Kidney (tissue), 14 donors: Measurements from ENCODE around the gene MBNL1. TPM values are rescaled to one million over a fixed set of nuclear protein-coding genes. Genes with fewer than 3 reads are reported as not detected.

Experiments
- DNase-seq, 5 donors: peaks; one replicate each; pipeline ENCODE4 v3.0.0-alpha.2; 2013 to 2020
- FAIRE-seq: peaks from 2 replicates; lab custom pipeline; 2012; peaks lifted over from hg19 to GRCh38; lab: Jason Lieb, UNC
- H3K27ac ChIP-seq, 2 donors: one replicate each; pipeline ENCODE4 v1.7.0; 2013; ENCODE audit warnings: low read depth in 2 of 2, low read length in 2 of 2, inconsistent platforms in 1 of 2
- H3K27me3 ChIP-seq: one replicate; pipeline ENCODE4 v1.7.1; 2013; ENCODE audit warnings: low read length, inconsistent platforms; ENCODE audit not compliant: control insufficient read depth, insufficient read depth
- H3K36me3 ChIP-seq, 3 donors: one replicate each; pipeline versions ENCODE4 v1.7.0 to v1.7.1; 2013; ENCODE audit warnings: low read length in 3 of 3, control low read depth in 1 of 3, inconsistent platforms in 1 of 3; ENCODE audit not compliant: insufficient read depth in 3 of 3, control insufficient read depth in 2 of 3
- H3K4me1 ChIP-seq, 3 donors: one replicate each; pipeline versions ENCODE4 v1.7.0 to v1.7.1; 2013; ENCODE audit warnings: low read length in 3 of 3, inconsistent platforms in 1 of 3, low read depth in 1 of 3; ENCODE audit not compliant: control insufficient read depth in 2 of 3, insufficient read depth in 2 of 3
- H3K4me3 ChIP-seq, 3 donors: one replicate each; pipeline versions ENCODE4 v1.7.0 to v1.8.1; 2013; ENCODE audit warnings: low read length in 3 of 3, control low read depth in 1 of 3, inconsistent platforms in 1 of 3
- H3K9ac ChIP-seq, 3 donors: one replicate each; pipeline versions ENCODE4 v1.7.0 to v1.7.1; 2013; ENCODE audit warnings: low read length in 3 of 3, control low read depth in 1 of 3, inconsistent platforms in 1 of 3
- H3K9me3 ChIP-seq, 3 donors: one replicate each; pipeline versions ENCODE4 v1.7.0 to v1.7.1; 2013; ENCODE audit warnings: low read length in 3 of 3, control low read depth in 1 of 3, inconsistent platforms in 1 of 3; ENCODE audit not compliant: control insufficient read depth in 2 of 3, insufficient read depth in 1 of 3
- intact Hi-C: fragments of 100-400 bp; cut with DNase I; formaldehyde crosslinking; loops from one replicate; pipeline ENCODE4 v1.11.1; 2022
- polyA plus RNA-seq: library from polyadenylated mRNA; stranded (reverse); fragments of 350-450 nt; fragmentation: Illumina TruSeq; extraction: RNeasy Lipid Tissue Mini Kit (QIAGEN cat#74804); gene quantifications from one replicate; pipeline ENCODE4 v1.2.3, GENCODE V29; 2014; ENCODE audit warnings: low read depth, low replicate concordance; ENCODE audit not compliant: insufficient read depth
- total RNA-seq: library from RNA; stranded (reverse); fragmentation: NEBNext Ultra II Directional; extraction: Animal tissue kit (Norgen Biotek cat#: 25700); gene quantifications from one replicate; pipeline ENCODE4 v1.2.1, GENCODE V29; 2021
- TF ChIP-seq, protein P1 (sequence below): IDR thresholded peaks from 3 replicates; pipeline ENCODE4 v1.5.1; 2012; ENCODE audit warnings: mild to moderate bottlenecking, moderate library complexity, borderline replicate concordance; ENCODE audit not compliant: insufficient read depth; ENCODE audit errors: extremely low read depth
- donor health status: control.
- donor health status: control.
- donor health status: control.
- donor health status: control.
- donor health status: control.
- donor health status: DM: yes; HTN: yes; CAD: no.
- donor health status: Normal renal cell carcinoma (clear cell type).

Gene MBNL1
- total and polyA plus RNA-seq, 2 donors from 2014 or later = 22.0 to 167 TPM

DNA sequence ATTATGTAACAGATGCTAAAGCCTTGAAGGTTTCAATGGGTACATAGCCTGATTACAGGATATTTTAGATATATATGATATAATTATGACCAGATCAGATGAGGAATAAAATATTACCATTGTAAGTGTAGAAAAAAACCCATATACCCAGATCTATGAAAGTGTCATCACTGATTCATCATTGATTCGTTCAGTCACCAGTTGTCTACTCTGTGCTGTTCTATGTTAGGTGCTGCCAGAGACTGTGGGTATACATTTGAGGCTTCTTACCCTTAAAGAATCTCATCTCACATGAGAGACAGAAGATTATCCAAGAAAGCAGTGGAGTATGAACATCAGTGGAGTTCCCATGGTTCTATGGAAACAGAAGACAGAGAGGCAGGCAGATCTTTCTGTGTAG lies 92.2 kb downstream of the MBNL1 start:
- Histone ChIP-seq H3K36me3 (no peaks in the 10 kb centered on the region), H3K9ac (no peak overlapping the region), H3K4me3 (no peak overlapping the region), H3K9me3 (no peaks in the 10 kb centered on the region), H3K4me1 (peaks cover 0 to 20% (median 4%) of the 10 kb centered on the region in 3 donors), H3K27me3 (no peaks in the 10 kb centered on the region), H3K27ac (no peak overlapping the region)
- DNase-seq (no peak), FAIRE-seq (no peak)
- TF ChIP-seq, protein P1, sequence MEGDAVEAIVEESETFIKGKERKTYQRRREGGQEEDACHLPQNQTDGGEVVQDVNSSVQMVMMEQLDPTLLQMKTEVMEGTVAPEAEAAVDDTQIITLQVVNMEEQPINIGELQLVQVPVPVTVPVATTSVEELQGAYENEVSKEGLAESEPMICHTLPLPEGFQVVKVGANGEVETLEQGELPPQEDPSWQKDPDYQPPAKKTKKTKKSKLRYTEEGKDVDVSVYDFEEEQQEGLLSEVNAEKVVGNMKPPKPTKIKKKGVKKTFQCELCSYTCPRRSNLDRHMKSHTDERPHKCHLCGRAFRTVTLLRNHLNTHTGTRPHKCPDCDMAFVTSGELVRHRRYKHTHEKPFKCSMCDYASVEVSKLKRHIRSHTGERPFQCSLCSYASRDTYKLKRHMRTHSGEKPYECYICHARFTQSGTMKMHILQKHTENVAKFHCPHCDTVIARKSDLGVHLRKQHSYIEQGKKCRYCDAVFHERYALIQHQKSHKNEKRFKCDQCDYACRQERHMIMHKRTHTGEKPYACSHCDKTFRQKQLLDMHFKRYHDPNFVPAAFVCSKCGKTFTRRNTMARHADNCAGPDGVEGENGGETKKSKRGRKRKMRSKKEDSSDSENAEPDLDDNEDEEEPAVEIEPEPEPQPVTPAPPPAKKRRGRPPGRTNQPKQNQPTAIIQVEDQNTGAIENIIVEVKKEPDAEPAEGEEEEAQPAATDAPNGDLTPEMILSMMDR = no peak
- intact Hi-C loops = no loop called here

DNA sequence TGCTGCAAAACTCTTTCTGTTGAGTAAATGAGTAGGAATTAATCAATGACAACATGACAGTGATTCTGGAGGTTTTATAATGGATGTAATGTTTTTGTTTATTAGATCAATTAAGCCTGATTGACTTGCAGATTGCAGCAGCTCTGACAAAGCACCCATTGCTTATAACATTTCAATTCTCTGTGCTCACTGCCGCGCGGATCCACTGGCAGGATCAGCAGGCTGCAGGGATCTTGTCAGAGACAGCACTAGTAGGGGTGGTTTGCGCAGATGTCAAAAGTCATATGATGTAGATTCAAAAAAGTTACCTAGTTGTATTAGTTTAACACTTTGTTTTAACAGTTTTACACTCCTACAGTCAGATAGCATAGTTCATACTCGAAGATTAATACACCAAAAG lies 93.4 kb downstream of the MBNL1 start:
- Histone ChIP-seq H3K27ac (no peak overlapping the region), H3K27me3 (no peaks in the 10 kb centered on the region), H3K9ac (no peak overlapping the region), H3K4me1 (peaks cover 0 to 20% (median 4%) of the 10 kb centered on the region in 3 donors), H3K4me3 (no peak overlapping the region), H3K36me3 (no peaks in the 10 kb centered on the region), H3K9me3 (no peaks in the 10 kb centered on the region)
- no peak for DNase-seq
- no peak for FAIRE-seq
- TF ChIP-seq, protein P1 = no peak
- intact Hi-C loops = no loop called here

DNA sequence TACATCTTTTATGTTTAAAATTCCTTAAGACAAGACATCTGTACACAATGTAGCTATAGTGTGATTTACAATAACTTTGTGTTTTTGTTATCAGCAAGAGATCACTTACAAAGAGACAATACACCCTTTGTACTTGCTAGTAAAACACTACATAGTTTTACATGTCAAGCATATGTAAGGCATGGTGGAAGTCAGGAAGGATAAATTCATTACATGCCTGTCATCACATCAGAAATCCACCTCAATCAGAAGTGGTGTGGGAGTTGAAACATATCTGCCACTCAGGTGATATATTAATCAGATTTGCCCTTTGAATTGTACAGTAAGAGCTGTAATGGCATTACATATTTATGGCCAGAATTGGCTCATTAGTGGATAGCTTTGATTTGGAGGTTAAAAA lies 95.5 kb downstream of the MBNL1 start:
- Histone ChIP-seq H3K27ac (no peak overlapping the region), H3K4me1 (peaks cover 0 to 15% (median 4%) of the 10 kb centered on the region in 3 donors), H3K27me3 (no peaks in the 10 kb centered on the region), H3K9ac (no peak overlapping the region), H3K4me3 (no peak overlapping the region), H3K36me3 (no peaks in the 10 kb centered on the region), H3K9me3 (no peaks in the 10 kb centered on the region)
- DNase-seq = no peak
- intact Hi-C loops = no loop called here
- no peak for FAIRE-seq
- TF ChIP-seq, protein P1 = no peak

DNA sequence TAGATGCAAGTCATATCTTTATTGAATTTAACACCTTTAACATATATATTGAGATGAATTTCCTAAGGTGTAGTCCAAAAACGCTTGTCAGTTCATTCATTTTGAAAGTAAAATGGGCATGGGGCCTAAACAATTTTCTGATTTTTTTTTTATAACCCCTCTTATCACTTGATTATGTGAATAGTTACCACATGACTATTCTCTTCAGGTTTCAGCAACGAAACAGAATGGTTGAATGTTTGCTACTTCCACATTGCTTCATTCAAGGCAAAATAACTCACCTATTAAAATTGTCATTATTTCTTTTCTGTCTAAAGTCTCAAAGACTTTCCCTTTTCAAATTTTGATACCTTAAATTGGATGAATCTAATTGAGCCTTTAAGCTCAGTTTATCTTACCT lies 96.4 kb downstream of the MBNL1 start:
- Histone ChIP-seq H3K4me1 (peaks cover 0 to 9% (median 4%) of the 10 kb centered on the region in 3 donors), H3K36me3 (no peaks in the 10 kb centered on the region), H3K9ac (no peak overlapping the region), H3K9me3 (no peaks in the 10 kb centered on the region), H3K27me3 (no peaks in the 10 kb centered on the region), H3K4me3 (no peak overlapping the region), H3K27ac (no peak overlapping the region)
- intact Hi-C loops = no loop called here
- DNase-seq (no peak), FAIRE-seq (no peak)
- TF ChIP-seq, protein P1 = no peak
